Endothelial cell of umbilical vein (primary cell): ENCODE results near the gene COL4A1. TPM values are rescaled to one million over a fixed set of nuclear protein-coding genes. Genes with fewer than 3 reads are reported as not detected.

Experiments used
- BruUV-seq: library from RNA; stranded (reverse); fragments of 400-500 nt; replicated peaks from 2 replicates; lab custom pipeline; 2021; lab: Mats Ljungman, UMichigan
- CTCF ChIA-PET: fragments of 300-600, 350-600 bp; sonication (Branson Sonifier 250); formaldehyde crosslinking; loops from one replicate; lab custom pipeline; 2021; ENCODE audit warnings: antibody characterized with exemption, inconsistent platforms; lab: Charles Lee
- POLR2A ChIA-PET: fragments of 300-600, 350-600 bp; sonication (Branson Sonifier 250); formaldehyde crosslinking; loops from one replicate; lab custom pipeline; 2021; ENCODE audit warnings: antibody characterized with exemption, inconsistent platforms; lab: Charles Lee
- DNase-seq: peaks from one replicate; pipeline ENCODE4 v3.0.0-alpha.2; 2011; ENCODE audit warnings: low read depth, low spot score
- FAIRE-seq: peaks from 2 replicates; lab custom pipeline; 2011; peaks lifted over from hg19 to GRCh38; lab: Jason Lieb, UNC
- H2AFZ ChIP-seq: 2 replicates; pipeline ENCODE4 v1.6.0; 2012; ENCODE audit warnings: low read depth, low read length, control low read depth, inconsistent platforms
- H3K27ac ChIP-seq: 2 replicates; pipeline ENCODE4 v1.5.1; 2011; ENCODE audit warnings: low read depth, mild to moderate bottlenecking, control low read depth, low read length, moderate library complexity; ENCODE audit not compliant: insufficient read depth
- H3K27me3 ChIP-seq, 2 experiments: 2 replicates each; pipeline versions ENCODE4 v1.6.0 to v1.6.1; 2011; ENCODE audit warnings: low read length in 2 of 2, mixed read lengths in 1 of 2; ENCODE audit not compliant: control insufficient read depth in 2 of 2, insufficient read depth in 2 of 2
- H3K36me3 ChIP-seq, 2 experiments: 2 replicates in 1 of 2; 3 replicates in 1 of 2; pipeline ENCODE4 v1.5.1; 2011; ENCODE audit warnings: low read length in 2 of 2, mild to moderate bottlenecking in 1 of 2, moderate library complexity in 1 of 2; ENCODE audit not compliant: control insufficient read depth in 2 of 2, insufficient read depth in 2 of 2; ENCODE audit errors: extremely low read depth in 1 of 2
- H3K4me1 ChIP-seq: 3 replicates; pipeline ENCODE4 v1.5.1; 2011; ENCODE audit warnings: mild to moderate bottlenecking, low read length; ENCODE audit not compliant: control insufficient read depth, insufficient read depth; ENCODE audit errors: extremely low read depth
- H3K4me2 ChIP-seq: 2 replicates; pipeline ENCODE4 v1.6.1; 2011; ENCODE audit warnings: low read length, control low read depth, mixed read lengths; ENCODE audit not compliant: insufficient read depth
- H3K4me3 ChIP-seq, 3 experiments: fragments of 200-600 bp in 1 of 3; sonication (generic), shearing (Covaris generic) in 1 of 3; replicated peaks in 1 of 3; 2 replicates each; pipeline ENCODE4 v1.5.1; 2011 to 2016; ENCODE audit warnings: control low read depth in 3 of 3, low read length in 3 of 3, mild to moderate bottlenecking in 2 of 3, inconsistent platforms in 1 of 3, low read depth in 1 of 3, moderate library complexity in 1 of 3; ENCODE audit not compliant: insufficient read depth in 1 of 3
- H3K79me2 ChIP-seq: 2 replicates; pipeline ENCODE4 v1.6.0; 2012; ENCODE audit warnings: low read length, inconsistent platforms; ENCODE audit not compliant: control insufficient read depth, insufficient read depth
- H3K9ac ChIP-seq: replicated peaks from 2 replicates; pipeline ENCODE3; 2011; ENCODE audit warnings: low read length, control low read depth; ENCODE audit not compliant: insufficient read depth; ENCODE audit errors: extremely low read depth
- H3K9me1 ChIP-seq: replicated peaks from 3 replicates; pipeline ENCODE4 v1.6.0; 2011; ENCODE audit warnings: mild to moderate bottlenecking, low read length; ENCODE audit not compliant: control insufficient read depth, insufficient read depth; ENCODE audit errors: extremely low read depth
- H3K9me3 ChIP-seq: replicated peaks from 2 replicates; pipeline ENCODE4 v1.5.1; 2012; ENCODE audit warnings: low read length, inconsistent platforms; ENCODE audit not compliant: control insufficient read depth, insufficient read depth
- H4K20me1 ChIP-seq: replicated peaks from 2 replicates; pipeline ENCODE3; 2011; ENCODE audit warnings: mild to moderate bottlenecking, low read length; ENCODE audit not compliant: control insufficient read depth, insufficient read depth; ENCODE audit errors: extremely low read depth
- EZH2 ChIP-seq: IDR thresholded peaks from 2 replicates; pipeline ENCODE4 v1.6.1; 2012; ENCODE audit warnings: borderline replicate concordance, low read depth, mild to moderate bottlenecking, moderate library complexity, low read length, inconsistent platforms; ENCODE audit not compliant: severe bottlenecking
- FOS ChIP-seq: IDR thresholded peaks from 2 replicates; pipeline ENCODE4 v1.6.1; 2011; ENCODE audit warnings: mild to moderate bottlenecking, low read length, moderate library complexity, borderline replicate concordance; ENCODE audit not compliant: insufficient read depth
- GATA2 ChIP-seq: IDR thresholded peaks from 2 replicates; pipeline ENCODE4 v1.7.0; 2011; ENCODE audit warnings: low read depth, mild to moderate bottlenecking, moderate library complexity, mixed read lengths, low read length; ENCODE audit not compliant: insufficient read length, insufficient read depth
- JUN ChIP-seq: IDR thresholded peaks from 2 replicates; pipeline ENCODE4 v1.6.1; 2011; ENCODE audit warnings: borderline replicate concordance, low read depth; ENCODE audit not compliant: insufficient read length, insufficient read depth
- MYC ChIP-seq: IDR thresholded peaks from one replicate; pipeline ENCODE4 v1.6.1; 2011; ENCODE audit warnings: mild to moderate bottlenecking, low read depth, low read length
- POLR2A ChIP-seq: IDR thresholded peaks from 2 replicates; pipeline ENCODE4 v1.6.1; 2012; ENCODE audit warnings: low read depth, mild to moderate bottlenecking, control low read depth, low read length
- POLR2AphosphoS5 ChIP-seq: IDR thresholded peaks from 2 replicates; pipeline ENCODE4 v1.6.1; 2012; ENCODE audit warnings: low read depth, mild to moderate bottlenecking, control low read depth, low read length, moderate library complexity; ENCODE audit not compliant: insufficient read depth
- dilution Hi-C: fragments of 300-500 bp; cut with MboI; formaldehyde crosslinking; loops from one replicate; pipeline ENCODE4 v1.15.0; 2019; ENCODE audit warnings: low sequenced_read_pairs; ENCODE audit not compliant: extremely low pct_ligation_motif_present
- intact Hi-C: fragments of 100-400 bp; cut with micrococcal nuclease; formaldehyde crosslinking; loops from one replicate; pipeline ENCODE4 v1.10.0; 2022
- polyA plus RNA-seq, 4 experiments: library from polyadenylated mRNA; depleted of rRNA in 3 of 4; stranded (reverse) in 3 of 4; unstranded in 1 of 4; fragments of >200 nt; gene quantifications; 2 replicates each; pipeline versions ENCODE4 v1.2.1 to v1.2.3, GENCODE V29; 2011 to 2012; ENCODE audit warnings: missing spikeins in 1 of 4
- total RNA-seq: library from RNA; stranded (reverse); gene quantifications from 2 replicates; pipeline ENCODE4 v1.2.3, GENCODE V29; 2021
- TF ChIP-seq, protein P1 (sequence below): IDR thresholded peaks from 2 replicates; pipeline ENCODE4 v1.6.1; 2011; ENCODE audit not compliant: insufficient read depth, insufficient read length
- TF ChIP-seq, protein P2 (sequence below), 2 donors: IDR thresholded peaks; 1 replicate in 1 of 2; 2 replicates in 1 of 2; pipeline ENCODE4 v1.5.1; 2011; ENCODE audit warnings: low read length in 2 of 2, mild to moderate bottlenecking in 2 of 2, moderate library complexity in 2 of 2, control low read depth in 1 of 2, inconsistent platforms in 1 of 2, low read depth in 1 of 2; ENCODE audit not compliant: insufficient read depth in 1 of 2; ENCODE audit errors: extremely low read depth in 1 of 2

The COL4A1 gene
- total and polyA plus RNA-seq, 2 donors (not counting 3 experiments of a cell fraction or from before 2014, with no cell fraction given) = 384 to 1,119 TPM

DNA sequence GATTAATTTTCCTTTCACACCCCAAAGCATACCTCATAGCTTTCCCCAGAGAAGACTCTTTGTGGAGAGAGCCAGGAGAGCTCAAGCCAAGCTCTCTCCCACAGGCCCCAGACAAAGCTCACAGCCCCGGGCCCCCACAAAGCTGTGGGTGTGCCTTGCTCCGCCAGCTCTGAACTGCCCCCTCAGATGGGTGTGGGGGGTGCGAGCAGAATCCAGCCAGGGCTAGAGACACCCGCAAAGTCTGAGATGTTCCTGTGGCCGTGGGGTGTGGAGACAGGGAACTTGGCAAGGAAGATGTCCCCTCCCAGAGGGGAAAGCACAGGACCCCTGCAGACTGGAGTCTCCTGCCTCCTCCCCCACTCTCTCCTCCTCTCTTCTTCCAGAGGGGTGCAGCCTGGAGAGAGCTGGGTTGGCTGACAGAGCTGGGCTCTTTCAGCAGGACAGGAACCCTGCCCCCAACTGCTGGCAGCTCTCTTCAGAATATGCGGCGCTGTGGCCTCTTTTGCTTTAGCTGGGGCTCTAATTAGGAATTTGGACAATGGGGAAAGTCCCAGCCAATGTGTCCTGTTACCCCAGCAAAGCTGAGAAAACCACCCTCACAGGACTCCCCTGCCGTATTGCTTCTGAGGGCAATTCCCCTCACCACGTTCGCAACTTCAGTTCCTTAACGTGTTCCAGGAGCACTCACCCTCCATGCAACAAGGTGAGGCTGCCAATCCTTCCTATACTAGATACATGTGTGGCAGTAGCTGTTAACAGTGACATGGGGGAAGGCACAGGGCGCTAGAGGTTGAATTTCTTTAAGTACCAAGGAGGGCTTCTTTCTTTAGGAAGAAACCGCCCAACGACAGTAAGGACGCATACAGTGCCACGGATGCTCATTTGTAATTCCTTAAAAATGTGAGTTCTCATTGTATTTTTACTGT is 170.0 kb downstream of the COL4A1 start:
- FAIRE-seq (no peak), DNase-seq (no peak)
- intact Hi-C loops = no loop called here
- dilution Hi-C loops = no loop called here
- CTCF ChIA-PET = interaction anchor here (1.1 to 2.6 kb wide), 5 partner anchors 9 to 1222 kb away, joined by 3 to 8 read pairs (median 4); no protein-coding TSS in a partner anchor
- H3K9me3 ChIP-seq = no peaks in the 10 kb centered on the region
- POLR2A ChIA-PET = no interaction called here
- no peaks in the 10 kb centered on the region for H3K36me3 ChIP-seq
- H3K9me1 ChIP-seq = no peaks in the 10 kb centered on the region
- H4K20me1 ChIP-seq = no peaks in the 10 kb centered on the region
- BruUV-seq = no TSS peak
- H2AFZ ChIP-seq = peak overlapping the region; percentile 42
- peaks cover 15% of the 10 kb centered on the region for H3K4me1 ChIP-seq
- no peak overlapping the region for H3K27ac ChIP-seq
- H3K27me3 ChIP-seq = no peaks in the 10 kb centered on the region
- H3K79me2 ChIP-seq = no peaks in the 10 kb centered on the region
- no peak for TF ChIP-seq FOS
- no peak overlapping the region for H3K4me3 ChIP-seq
- H3K4me2 ChIP-seq = no peak overlapping the region
- no peak overlapping the region for H3K9ac ChIP-seq

DNA sequence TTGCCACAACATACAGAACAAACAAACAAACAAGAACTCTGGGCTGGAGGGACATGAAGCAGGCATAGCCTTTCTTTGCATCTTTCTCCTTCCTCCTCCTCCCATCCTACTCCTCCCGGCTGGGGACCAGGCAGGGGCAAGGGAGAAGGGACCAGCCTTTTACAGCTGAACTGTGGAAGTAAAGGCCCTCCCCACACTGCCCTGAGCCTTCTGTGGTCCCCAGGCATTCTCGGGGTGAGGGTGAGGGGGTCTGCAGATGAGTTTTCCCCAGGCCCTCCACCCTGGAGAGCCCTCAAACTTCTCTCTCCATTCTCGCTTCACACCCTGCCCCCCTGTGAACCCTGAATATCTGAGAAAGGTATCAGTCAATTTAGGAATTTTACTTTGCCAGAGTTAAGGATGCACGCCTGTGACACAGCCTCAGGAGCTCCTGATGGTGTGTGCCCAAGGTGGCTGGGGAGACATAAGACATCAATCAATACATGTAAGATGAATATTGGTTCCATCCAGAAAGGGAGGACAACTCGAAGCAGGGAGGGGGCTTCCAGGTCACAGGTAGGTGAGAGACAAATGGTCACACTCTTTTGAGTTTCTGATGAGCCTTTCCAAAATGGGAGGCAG is 170.9 kb downstream of the COL4A1 start:
- Histone ChIP-seq H3K27ac (no peak overlapping the region), H3K9me1 (no peaks in the 10 kb centered on the region), H3K27me3 (no peaks in the 10 kb centered on the region), H3K4me2 (no peak overlapping the region), H3K36me3 (no peaks in the 10 kb centered on the region), H3K9me3 (no peaks in the 10 kb centered on the region), H3K4me3 (no peak overlapping the region), H3K9ac (no peak overlapping the region), H2AFZ (no peak overlapping the region), H4K20me1 (no peaks in the 10 kb centered on the region), H3K4me1 (peaks cover 15% of the 10 kb centered on the region), H3K79me2 (no peaks in the 10 kb centered on the region)
- TF ChIP-seq, protein P1, sequence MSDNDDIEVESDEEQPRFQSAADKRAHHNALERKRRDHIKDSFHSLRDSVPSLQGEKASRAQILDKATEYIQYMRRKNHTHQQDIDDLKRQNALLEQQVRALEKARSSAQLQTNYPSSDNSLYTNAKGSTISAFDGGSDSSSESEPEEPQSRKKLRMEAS = no peak
- TF ChIP-seq, protein P2, sequence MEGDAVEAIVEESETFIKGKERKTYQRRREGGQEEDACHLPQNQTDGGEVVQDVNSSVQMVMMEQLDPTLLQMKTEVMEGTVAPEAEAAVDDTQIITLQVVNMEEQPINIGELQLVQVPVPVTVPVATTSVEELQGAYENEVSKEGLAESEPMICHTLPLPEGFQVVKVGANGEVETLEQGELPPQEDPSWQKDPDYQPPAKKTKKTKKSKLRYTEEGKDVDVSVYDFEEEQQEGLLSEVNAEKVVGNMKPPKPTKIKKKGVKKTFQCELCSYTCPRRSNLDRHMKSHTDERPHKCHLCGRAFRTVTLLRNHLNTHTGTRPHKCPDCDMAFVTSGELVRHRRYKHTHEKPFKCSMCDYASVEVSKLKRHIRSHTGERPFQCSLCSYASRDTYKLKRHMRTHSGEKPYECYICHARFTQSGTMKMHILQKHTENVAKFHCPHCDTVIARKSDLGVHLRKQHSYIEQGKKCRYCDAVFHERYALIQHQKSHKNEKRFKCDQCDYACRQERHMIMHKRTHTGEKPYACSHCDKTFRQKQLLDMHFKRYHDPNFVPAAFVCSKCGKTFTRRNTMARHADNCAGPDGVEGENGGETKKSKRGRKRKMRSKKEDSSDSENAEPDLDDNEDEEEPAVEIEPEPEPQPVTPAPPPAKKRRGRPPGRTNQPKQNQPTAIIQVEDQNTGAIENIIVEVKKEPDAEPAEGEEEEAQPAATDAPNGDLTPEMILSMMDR (IDR thresholded peaks at IDR 0.05; ENCODE audit: extremely low read depth in 1 of 2, insufficient read depth in 1 of 2, low read depth in 1 of 2, low read length in 2 of 2) = no peak
- TF ChIP-seq POLR2AphosphoS5 (no peak), EZH2 (no peak), FOS (no peak), JUN (no peak), GATA2 (no peak), POLR2A (no peak), MYC (no peak)
- dilution Hi-C loops = no loop called here
- DNase-seq (no peak), FAIRE-seq (no peak)
- no TSS peak for BruUV-seq
- ChIA-PET CTCF (interaction anchor here (1.1 to 2.6 kb wide), 5 partner anchors 8 to 1221 kb away, joined by 3 to 8 read pairs (median 4); no protein-coding TSS in a partner anchor), POLR2A (no interaction called here)
- intact Hi-C loops = no loop called here
